ENCODE data around the gene FOLR2.

Gene FOLR2

DNA sequence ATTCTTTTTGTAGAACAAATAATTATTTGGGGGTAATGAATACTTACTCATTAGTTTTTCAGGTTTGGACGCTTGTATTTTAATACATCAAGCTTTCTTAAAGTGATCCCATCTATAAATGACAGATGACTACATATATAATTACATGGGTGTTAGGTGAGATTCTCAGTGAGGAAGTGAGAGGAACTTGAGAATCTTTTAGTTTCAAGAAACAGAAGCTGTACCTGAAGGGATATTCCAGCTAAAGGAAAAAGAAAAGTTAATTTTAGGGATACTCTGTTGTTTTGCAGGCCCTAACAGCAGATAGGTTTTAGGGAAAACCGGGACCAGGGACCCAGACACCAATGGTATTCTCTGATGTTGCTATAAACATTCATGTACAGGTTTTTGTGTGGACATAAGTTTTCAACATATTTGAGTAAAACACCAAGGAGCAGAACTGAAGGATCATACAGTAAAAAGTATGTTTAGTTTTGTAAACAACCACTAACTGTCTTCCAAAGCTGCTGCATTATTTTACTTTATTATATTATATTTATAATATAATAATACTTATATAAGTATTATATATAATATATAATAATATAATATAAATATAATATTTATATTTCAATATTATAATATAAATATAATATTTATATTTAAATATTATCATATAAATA is 51.5 kb downstream of the FOLR2 start:
- DNase-seq (ENCODE audit: low read depth in 2 of 2) = no peak

Measured in stimulated activated CD8-positive, alpha-beta memory T cell treated with anti-CD3 and anti-CD28 coated beads, Interleukin-7, amount 100 ng/mL, for 1 hour (primary cell).